H1 (cell line): Measurements from ENCODE around the gene RPS5. TPM values are rescaled to one million over a fixed set of nuclear protein-coding genes. Genes with fewer than 3 reads are reported as not detected.

ENCODE experiments used
- CBX5 ChIP-seq: fragments of 300-800, 300-1000 bp; sonication (generic); IDR thresholded peaks from 2 replicates; pipeline ENCODE4 v1.7.1; 2016; ENCODE audit warnings: antibody characterized with exemption, low read length, low read depth
- CEBPB ChIP-seq: IDR thresholded peaks from 2 replicates; pipeline ENCODE4 v1.6.1; 2012; ENCODE audit warnings: low read depth, low read length
- EGR1 ChIP-seq: IDR thresholded peaks from 2 replicates; pipeline ENCODE4 v1.6.1; 2011; ENCODE audit warnings: low read depth, low read length, borderline replicate concordance
- PHF8 ChIP-seq: fragments of 200-600 bp; sonication (generic); conservative IDR thresholded peaks from 2 replicates; pipeline ENCODE4 v1.7.1; 2012; ENCODE audit warnings: low read depth, mild to moderate bottlenecking, inconsistent platforms, low read length, moderate library complexity
- POLR2AphosphoS5 ChIP-seq: IDR thresholded peaks from 2 replicates; pipeline ENCODE4 v1.6.1; 2011; ENCODE audit warnings: low read depth, low read length
- RXRA ChIP-seq: IDR thresholded peaks from 2 replicates; pipeline ENCODE4 v1.6.1; 2011; ENCODE audit warnings: low read depth, mild to moderate bottlenecking, low read length, moderate library complexity; ENCODE audit not compliant: insufficient read depth
- TAF1 ChIP-seq: IDR thresholded peaks from 2 replicates; pipeline ENCODE4 v1.6.1; 2011; ENCODE audit warnings: mild to moderate bottlenecking, low read depth, low read length
- TBP ChIP-seq: IDR thresholded peaks from 2 replicates; pipeline ENCODE4 v1.6.1; 2011; ENCODE audit warnings: low read depth, low read length, improper control_type of control experiment
- polyA plus RNA-seq, 7 experiments: library from polyadenylated mRNA; depleted of rRNA in 3 of 7; stranded (reverse) in 5 of 7; unstranded in 2 of 7; fragments of >200 nt in 5 of 7; fragments of 200-250 nt in 2 of 7; gene quantifications; 1 replicate in 5 of 7; 2 replicates in 1 of 7; 4 replicates in 1 of 7; pipeline versions ENCODE4 v1.2.1 to v1.2.3, GENCODE V29; 2011 to 2013; ENCODE audit warnings: missing spikeins in 2 of 7, mixed read lengths in 2 of 7
- total RNA-seq: library from RNA; stranded (reverse); fragmentation: NEBNext Ultra II Directional; extraction: Animal tissue kit (Norgen Biotek cat#: 25700); gene quantifications from 2 replicates; pipeline ENCODE4 v1.2.1, GENCODE V29; 2021
- TF ChIP-seq, protein P1 (sequence below), 3 experiments: IDR thresholded peaks; 1 replicate in 2 of 3; 2 replicates in 1 of 3; pipeline versions ENCODE4 v1.5.1 to v1.6.1; 2011; ENCODE audit warnings: low read length in 3 of 3, mild to moderate bottlenecking in 3 of 3, inconsistent platforms in 2 of 3, low read depth in 1 of 3, moderate library complexity in 1 of 3; ENCODE audit not compliant: insufficient read depth in 1 of 3; ENCODE audit errors: control extremely low read depth in 1 of 3
- TF ChIP-seq, protein P2 (sequence below): IDR thresholded peaks from 2 replicates; pipeline ENCODE4 v1.6.1; 2012; ENCODE audit warnings: inconsistent platforms

Gene RPS5
- total and polyA plus RNA-seq, 2 of the 8 experiments (the other 6 are each of a cell fraction or from before 2014, with no cell fraction given): 1,557 to 5,731 TPM

DNA sequence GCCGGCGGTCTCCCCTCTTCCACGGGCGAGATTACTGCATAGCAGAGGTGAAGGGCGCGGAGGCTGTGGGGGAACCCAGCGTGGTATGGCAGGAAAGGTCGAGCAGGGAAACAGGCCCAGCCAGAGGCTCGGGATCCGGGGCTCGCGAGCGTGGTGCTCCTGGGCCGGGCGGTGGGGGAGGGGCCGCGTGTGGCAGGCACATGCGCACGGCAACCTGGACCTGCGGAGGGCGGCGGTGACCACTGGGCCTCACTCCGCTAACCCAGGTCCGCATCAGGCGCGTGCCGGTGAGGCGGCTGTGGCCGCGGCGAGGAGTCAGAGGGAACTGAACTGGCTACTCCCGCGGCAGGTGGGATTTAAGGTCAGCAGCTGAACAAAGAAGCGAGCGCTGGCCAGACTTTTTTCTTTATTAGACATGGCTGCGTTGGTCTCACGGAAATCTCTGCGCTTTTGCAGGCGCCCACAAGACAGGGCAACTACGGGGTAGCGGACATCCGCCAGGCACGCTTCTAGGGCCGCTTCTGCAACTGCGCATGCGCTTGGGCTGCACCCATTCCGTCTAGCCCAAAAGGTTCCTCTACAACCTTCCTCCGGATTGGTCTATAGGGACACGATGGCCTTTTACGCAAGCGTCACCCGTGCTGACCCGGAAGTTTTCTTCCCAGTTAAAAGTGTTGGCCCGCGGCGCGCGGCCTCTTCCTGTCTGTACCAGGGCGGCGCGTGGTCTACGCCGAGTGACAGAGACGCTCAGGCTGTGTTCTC lies at the start of gene RPS5 (continued):
- TF ChIP-seq CEBPB: peak; percentile 77
- TF ChIP-seq RXRA: no peak
- TF ChIP-seq, protein P1, sequence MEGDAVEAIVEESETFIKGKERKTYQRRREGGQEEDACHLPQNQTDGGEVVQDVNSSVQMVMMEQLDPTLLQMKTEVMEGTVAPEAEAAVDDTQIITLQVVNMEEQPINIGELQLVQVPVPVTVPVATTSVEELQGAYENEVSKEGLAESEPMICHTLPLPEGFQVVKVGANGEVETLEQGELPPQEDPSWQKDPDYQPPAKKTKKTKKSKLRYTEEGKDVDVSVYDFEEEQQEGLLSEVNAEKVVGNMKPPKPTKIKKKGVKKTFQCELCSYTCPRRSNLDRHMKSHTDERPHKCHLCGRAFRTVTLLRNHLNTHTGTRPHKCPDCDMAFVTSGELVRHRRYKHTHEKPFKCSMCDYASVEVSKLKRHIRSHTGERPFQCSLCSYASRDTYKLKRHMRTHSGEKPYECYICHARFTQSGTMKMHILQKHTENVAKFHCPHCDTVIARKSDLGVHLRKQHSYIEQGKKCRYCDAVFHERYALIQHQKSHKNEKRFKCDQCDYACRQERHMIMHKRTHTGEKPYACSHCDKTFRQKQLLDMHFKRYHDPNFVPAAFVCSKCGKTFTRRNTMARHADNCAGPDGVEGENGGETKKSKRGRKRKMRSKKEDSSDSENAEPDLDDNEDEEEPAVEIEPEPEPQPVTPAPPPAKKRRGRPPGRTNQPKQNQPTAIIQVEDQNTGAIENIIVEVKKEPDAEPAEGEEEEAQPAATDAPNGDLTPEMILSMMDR (IDR thresholded peaks at IDR 0.05; ENCODE audit: control extremely low read depth in 1 of 3, insufficient read depth in 1 of 3, low read depth in 1 of 3, low read length in 3 of 3): no peak
- TF ChIP-seq EGR1: 0 out of 2 replicates have a peak, but pooled peaks have one; percentile 4
- TF ChIP-seq TBP: peak; percentile 97
- TF ChIP-seq, protein P2, sequence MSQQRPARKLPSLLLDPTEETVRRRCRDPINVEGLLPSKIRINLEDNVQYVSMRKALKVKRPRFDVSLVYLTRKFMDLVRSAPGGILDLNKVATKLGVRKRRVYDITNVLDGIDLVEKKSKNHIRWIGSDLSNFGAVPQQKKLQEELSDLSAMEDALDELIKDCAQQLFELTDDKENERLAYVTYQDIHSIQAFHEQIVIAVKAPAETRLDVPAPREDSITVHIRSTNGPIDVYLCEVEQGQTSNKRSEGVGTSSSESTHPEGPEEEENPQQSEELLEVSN: peak; percentile 77
- peak; percentile 78 for TF ChIP-seq PHF8
- TF ChIP-seq CBX5: no peak
- TF ChIP-seq POLR2AphosphoS5: peak; percentile 85
- peak; percentile 94 for TF ChIP-seq TAF1
